Measurements from ENCODE around the gene KLHL18. TPM values are rescaled to one million over a fixed set of nuclear protein-coding genes. Genes with fewer than 3 reads are reported as not detected.
"Not testable (repeated sequence)": the region's sequence is repeated elsewhere in the genome, so short reads cannot be mapped to it uniquely, and the experiment has no call there.

KLHL18 gene
- total RNA-seq, result 18.9 TPM

DNA sequence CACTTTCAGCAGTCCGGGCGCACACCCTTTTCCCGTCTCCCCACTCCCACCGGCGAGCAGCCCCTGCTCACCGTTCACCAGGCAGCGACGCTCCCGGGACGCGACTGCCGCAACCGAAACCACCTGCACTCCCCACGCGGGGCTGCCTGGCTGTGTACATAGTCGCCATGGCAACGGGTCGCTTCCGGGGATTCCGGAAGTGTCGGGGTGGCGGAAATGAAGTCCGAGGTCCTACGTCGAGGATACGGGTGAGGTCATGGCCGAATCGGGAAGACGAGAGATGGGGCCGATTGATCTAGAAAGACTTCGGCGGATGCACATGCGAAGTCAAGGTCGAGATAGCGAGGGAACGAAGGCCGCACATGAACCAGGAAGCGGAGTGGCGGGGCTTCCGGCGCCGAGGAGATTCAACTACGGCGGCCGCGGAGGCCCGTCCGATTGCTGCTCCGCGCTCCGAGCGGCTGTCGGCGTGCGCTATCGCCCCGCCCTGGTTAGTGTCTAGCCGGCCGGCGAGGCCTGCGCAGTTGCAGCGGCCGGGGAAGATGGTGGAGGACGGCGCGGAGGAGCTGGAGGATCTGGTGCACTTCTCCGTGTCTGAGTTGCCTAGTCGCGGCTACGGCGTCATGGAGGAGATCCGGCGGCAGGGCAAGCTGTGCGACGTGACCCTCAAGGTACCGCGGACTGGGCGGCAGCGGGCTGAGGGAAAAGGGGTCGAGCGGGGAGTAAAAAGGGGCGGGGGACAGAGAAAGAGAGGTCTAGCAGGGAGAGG lies at the start of gene KLHL18, which contains the start of gene KIF9:
TSS of gene KLHL18 (plus strand) at position 521 of the 769 bp plus-strand sequence. CDS start at position 543, 22 bp downstream.
TSS of gene KIF9 (minus strand) at position 376 of the 769 bp plus-strand sequence. CDS start 5,425 bp downstream, outside the sequence.
- peak; percentile 94 to 99 (median 94) for DNase-seq (ENCODE audit: low read depth in 2 of 3, low spot score in 2 of 3)

DNA sequence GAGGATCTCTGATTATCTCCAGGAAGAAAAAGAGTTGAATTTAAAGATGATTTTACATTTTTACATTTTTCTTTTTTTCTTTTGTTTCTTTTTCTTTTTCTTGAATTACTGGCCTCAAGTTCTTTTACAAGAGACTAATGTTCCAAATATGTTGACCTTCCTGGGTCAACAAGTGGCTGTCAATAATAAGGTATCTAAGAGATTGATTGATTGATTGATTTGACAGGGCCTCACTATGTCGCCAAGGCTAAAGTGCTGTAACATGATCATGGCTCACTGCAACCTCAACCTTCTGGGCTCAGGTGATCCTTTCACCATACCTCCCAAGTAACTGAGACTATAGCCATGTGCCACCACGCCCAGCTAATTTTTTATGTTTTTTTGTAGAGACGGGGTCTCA lies 44.7 kb upstream of the KLHL18 start:
- DNase-seq (ENCODE audit: low read depth in 2 of 3, low spot score in 2 of 3), result no peak

DNA sequence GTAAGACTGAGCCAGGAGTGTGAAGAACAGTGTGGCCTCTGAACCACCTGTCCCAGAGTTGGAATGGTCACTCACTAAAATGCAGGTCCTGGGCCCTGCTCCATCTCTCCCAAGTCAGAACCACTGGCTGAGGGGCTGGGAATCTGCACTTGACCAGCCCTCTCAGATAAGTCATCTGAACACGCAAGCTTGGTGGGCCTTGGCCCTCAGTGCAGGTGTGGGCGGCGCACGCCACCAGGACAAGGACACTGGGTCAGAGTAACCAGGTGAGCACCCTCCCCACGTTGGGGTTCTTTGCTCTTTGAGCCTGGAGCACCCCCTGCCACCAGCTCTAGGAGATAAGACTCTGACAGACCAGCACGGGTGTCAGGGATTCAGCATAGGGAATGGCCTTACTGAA lies 42.8 kb upstream of the KLHL18 start:
- DNase-seq (ENCODE audit: low read depth in 2 of 3, low spot score in 2 of 3), result no peak

GRCh38 chr3:47243419-47244147 lies 39.2 kb upstream of the KLHL18 start:
- DNase-seq (ENCODE audit: low read depth in 2 of 3, low spot score in 2 of 3), result no peak

DNA sequence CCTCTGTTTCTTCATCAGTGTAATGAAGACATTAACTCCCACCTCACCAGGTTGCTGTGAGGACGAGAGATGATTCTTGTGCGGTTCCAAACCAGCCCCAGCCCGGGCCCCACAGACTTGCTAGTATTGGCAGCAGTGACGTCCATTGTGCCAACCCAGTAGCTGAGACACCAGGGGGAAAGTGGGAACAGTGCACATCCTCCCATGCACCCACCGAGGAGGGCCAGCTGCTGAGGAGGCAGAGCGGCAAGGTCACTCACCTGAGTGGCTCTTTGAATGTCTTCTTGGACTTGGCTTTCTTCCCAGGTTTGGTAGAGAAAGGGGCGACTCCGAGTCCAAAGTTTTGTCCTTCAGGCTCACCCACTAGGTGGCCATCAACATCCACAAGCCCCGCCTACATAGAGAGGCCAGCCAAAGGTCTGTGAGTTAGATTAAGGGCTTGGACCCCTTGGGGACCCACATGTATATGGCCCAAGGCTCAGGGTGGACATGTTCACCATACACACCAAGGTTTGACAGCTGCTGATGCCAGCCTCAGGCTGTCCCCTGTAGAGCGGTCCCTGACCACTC lies 38.1 kb upstream of the KLHL18 start:
- DNase-seq (ENCODE audit: low read depth in 2 of 3, low spot score in 2 of 3), result no peak

DNA sequence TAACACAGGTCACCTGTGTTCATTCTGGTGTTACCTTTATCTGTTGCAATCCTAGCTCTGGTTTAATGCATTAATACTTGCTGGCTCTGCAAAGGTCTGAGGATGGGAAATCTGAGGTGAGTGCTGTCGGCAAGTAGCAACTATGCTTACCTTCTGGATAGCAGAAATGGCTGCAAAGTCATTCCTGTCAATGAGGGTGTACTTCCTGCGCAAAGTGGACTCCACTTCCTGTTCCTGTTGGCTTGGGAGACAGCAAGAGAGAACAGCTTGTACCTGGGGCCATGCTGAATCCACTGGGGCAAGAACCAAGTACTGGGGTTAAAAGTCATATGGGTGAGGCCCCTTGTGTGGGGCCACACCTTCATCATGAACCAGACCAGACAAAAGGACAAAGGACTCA lies 37.5 kb upstream of the KLHL18 start:
- DNase-seq (ENCODE audit: low read depth in 2 of 3, low spot score in 2 of 3), result no peak

DNA sequence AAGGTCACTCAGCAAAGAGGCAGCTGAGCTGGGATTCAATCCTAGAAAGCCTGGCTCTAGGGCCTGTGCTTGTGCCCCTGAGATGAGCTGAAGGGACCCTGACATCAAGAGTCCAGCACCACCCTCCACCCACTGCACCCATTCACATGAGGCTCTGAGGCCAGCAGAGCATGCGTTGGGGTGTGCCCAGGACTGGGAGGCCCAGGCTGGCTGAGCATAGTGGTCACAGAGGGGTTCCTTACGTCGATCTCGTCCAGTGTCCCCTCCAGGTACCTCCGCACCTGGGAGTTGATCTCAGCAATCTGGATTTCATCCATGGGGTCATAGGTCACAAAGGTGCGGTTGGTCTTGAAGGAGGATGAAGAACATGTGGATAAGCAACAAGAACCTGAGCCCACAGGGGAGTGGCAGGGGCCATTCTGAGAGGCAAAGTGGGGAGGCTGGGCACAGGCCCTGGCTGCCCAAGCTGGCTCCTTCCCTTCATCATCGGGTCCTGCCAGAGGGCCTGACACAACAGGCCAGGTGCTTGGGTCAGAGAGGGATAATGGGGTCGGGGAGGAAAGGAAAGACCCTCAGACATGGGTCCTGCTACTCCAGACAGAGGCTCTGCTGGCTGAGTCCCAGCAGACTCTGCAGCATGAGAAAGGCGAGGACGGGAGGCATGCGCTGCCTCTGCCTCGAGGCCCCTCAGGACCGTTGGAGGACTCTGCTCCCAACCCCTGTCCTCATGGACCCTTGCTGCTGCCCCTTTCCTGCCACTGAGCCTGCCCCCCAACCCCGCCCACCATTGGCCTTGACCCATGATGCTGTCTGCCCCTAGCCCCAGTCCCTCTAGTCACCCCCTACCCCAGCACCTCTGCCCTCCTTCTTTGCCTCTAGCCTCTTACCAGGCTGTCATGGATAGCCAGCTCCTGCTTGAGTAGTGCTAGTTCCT lies 35.3 kb upstream of the KLHL18 start:
- DNase-seq (ENCODE audit: low read depth in 2 of 3, low spot score in 2 of 3), result no peak

GRCh38 chr3:47250309-47251060 lies 32.3 kb upstream of the KLHL18 start:
- peak in 2 of 3 donors; percentile 31 to 58 for DNase-seq (ENCODE audit: low read depth in 2 of 3, low spot score in 2 of 3)

DNA sequence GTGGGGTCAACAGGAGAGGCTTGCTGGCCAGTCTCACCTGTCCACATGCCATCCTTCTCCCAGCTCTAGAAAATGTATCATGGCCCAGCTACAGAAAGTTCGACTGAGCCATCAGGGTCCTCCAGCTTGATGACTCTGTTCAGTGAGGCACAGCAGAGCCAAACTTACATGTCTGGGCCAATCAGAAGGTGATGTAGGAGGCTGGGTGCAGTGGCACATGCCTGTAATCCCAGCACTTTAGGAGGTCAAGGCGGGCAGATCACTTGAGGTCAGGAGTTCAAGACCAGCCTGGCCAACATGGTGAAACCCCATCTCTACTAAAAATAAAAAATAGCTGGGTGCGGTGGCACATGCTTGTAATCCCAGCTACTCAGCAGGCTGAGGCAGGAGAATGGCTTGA lies 31.7 kb upstream of the KLHL18 start:
- not testable (repeated sequence) for DNase-seq (ENCODE audit: low read depth in 2 of 3, low spot score in 2 of 3)

GRCh38 chr3:47251689-47252088 lies 31.1 kb upstream of the KLHL18 start:
- DNase-seq (ENCODE audit: low read depth in 2 of 3, low spot score in 2 of 3), result no peak

DNA sequence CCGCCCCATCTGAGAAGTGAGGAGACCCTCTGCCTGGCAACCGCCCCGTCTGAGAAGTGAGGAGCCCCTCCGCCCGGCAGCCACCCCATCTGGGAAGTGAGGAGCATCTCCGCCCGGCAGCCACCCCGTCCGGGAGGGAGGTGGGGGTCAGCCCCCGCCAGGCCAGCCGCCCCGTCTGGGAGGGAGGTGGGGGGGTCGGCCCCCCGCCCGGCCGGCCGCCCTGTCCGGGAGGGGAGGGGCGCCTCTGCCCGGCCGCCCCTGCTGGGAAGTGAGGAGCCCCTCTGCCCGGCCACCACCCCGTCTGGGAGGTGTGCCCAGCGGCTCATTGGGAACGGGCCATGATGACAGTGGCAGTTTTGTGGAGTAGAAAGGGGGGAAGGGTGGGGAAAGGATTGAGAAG lies 26.4 kb upstream of the KLHL18 start:
- not testable (repeated sequence) for DNase-seq (ENCODE audit: low read depth in 2 of 3, low spot score in 2 of 3)

DNA sequence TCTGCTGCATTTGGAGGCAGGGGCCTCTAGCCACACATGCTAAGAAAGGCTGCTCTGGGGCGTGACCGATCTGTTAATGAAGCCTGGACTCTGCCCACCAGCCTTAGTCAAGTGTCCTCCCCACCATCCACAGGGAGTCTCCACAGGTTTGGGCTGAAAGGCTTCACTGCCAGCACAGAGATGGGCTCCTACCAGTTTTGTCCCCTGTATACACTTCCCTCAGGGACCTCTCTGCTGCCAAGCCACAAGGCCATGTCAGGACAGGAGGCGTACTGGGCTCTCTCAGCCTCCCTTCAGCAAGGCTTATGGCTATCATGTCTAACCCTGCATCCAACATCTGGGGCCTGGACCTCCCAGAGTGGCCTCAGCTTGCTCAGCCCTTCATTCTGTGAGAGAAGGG lies 23.6 kb upstream of the KLHL18 start:
- DNase-seq (ENCODE audit: low read depth in 2 of 3, low spot score in 2 of 3), result no peak

DNA sequence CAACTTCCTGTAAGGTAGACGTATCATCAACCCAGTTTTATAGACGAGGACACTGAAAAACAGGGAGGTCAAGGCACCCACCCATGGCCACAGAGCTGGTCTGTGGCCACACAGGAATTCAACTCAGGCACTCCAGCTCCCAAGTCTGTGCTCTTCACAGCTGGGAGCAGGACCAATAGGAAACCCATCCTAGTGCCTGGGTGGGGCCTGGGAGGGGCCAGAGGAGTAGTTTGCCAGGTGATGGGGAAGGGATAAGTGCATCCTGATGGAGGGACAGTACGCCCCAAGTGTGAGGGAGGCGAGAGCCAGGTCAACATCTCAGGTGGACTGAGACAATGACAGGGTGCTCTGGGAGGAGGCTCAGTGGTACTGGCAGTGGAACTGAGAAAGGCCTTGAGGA lies 22.1 kb upstream of the KLHL18 start:
- no peak for DNase-seq (ENCODE audit: low read depth in 2 of 3, low spot score in 2 of 3)

DNA sequence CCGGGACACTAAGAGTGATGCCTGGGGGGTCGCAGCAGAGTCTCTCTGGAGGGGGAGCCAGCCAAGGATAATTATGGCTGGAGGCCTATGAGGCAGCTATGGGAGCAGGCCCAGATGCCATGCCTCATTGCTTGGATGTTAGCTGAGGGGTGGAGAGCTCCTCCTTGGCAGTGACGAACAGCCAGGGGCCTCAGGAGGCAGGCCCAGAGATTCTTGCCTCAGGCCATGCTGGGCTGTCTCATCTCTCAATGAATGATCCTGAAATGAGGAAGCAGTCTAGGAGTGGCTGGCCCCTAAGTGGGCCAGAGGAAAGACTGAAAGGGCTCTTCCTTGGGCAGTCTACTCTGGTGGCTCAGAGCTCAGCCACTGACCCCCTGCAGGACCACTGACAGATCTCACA lies 21.4 kb upstream of the KLHL18 start:
- no peak for DNase-seq (ENCODE audit: low read depth in 2 of 3, low spot score in 2 of 3)

DNA sequence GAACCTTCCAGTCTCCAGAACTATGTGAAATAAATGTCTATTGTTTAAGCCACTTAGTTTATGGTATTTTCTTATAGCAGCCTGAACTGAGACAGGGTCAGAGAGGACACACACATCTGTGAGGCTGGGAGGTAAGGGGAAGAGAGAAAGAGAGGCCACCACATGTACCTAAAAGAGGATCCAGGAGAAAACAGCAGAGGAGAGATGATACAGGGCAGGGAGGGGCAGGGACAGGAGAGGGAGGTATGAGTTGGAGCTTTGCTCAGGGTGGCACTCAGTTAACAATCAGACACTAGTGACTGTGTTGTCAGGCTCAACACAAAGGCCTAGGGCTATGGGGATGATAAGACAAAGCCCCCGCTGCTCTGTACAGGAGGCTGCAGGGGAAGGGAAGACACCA lies 17.7 kb upstream of the KLHL18 start:
- DNase-seq (ENCODE audit: low read depth in 2 of 3, low spot score in 2 of 3), result no peak

GRCh38 chr3:47265725-47266428 lies 16.9 kb upstream of the KLHL18 start:
- no peak for DNase-seq (ENCODE audit: low read depth in 2 of 3, low spot score in 2 of 3)

- DNase-seq (ENCODE audit: low read depth in 2 of 3, low spot score in 2 of 3), result peak in 2 of 3 donors; percentile 94 to 99
Observed at GRCh38 chr3:47266709-47267489, 15.8 kb upstream of the KLHL18 start.

GRCh38 chr3:47267490-47267824 lies 15.3 kb upstream of the KLHL18 start:
- DNase-seq (ENCODE audit: low read depth in 2 of 3, low spot score in 2 of 3), result no peak

- DNase-seq (ENCODE audit: low read depth in 2 of 3, low spot score in 2 of 3), result no peak
Observed at GRCh38 chr3:47270526-47270925, 12.2 kb upstream of the KLHL18 start.

All from hematopoietic multipotent progenitor cell (in vitro differentiated cells).